Effector CD4-positive, alpha-beta T cell (primary cell): ENCODE data around the gene SPINT2.
"Not testable (repeated sequence)": the region's sequence is repeated elsewhere in the genome, so short reads cannot be mapped to it uniquely, and the experiment has no call there.

Experiments used
- DNase-seq: peaks from one replicate; pipeline ENCODE4 v3.0.0-alpha.2; 2020

Gene SPINT2

GRCh38 chr19:38324431-38324830, 60.1 kb downstream of the SPINT2 start:
- no peak for DNase-seq

- no peak for DNase-seq
Measured at GRCh38 chr19:38326591-38326990, 62.2 kb downstream of the SPINT2 start.

GRCh38 chr19:38329651-38330050, 65.3 kb downstream of the SPINT2 start:
- no peak for DNase-seq

GRCh38 chr19:38331728-38332127, 67.4 kb downstream of the SPINT2 start:
- DNase-seq = no peak

GRCh38 chr19:38333245-38333644, 68.9 kb downstream of the SPINT2 start:
- no peak for DNase-seq

GRCh38 chr19:38335949-38336637, 71.7 kb downstream of the SPINT2 start:
- peak; percentile 90 for DNase-seq

GRCh38 chr19:38336638-38337359, 72.4 kb downstream of the SPINT2 start:
- peak; percentile 91 for DNase-seq

GRCh38 chr19:38337360-38337653, 72.9 kb downstream of the SPINT2 start:
- DNase-seq = no peak

- DNase-seq = not testable (repeated sequence)
Measured at GRCh38 chr19:38339011-38339410, 74.6 kb downstream of the SPINT2 start.

GRCh38 chr19:38340927-38341326, 76.6 kb downstream of the SPINT2 start:
- DNase-seq = no peak
